ENCODE measurements around the gene RNF220. TPM values are rescaled to one million over a fixed set of nuclear protein-coding genes. Genes with fewer than 3 reads are reported as not detected.

RNF220 gene
- total and polyA plus RNA-seq, 7 donors = 49.5 to 122 (median 82.8) TPM

- no peak overlapping the region for H3K4me3 ChIP-seq
- TF ChIP-seq EP300 (IDR thresholded peaks at IDR 0.05) = no peak
- TF ChIP-seq CTCF (IDR thresholded peaks at IDR 0.05) = no peak
- no peak for TF ChIP-seq POLR2A (IDR thresholded peaks at IDR 0.05)
- no peak for TF ChIP-seq POLR2AphosphoS5 (IDR thresholded peaks at IDR 0.05)
- no peak overlapping the region for H3K27ac ChIP-seq
- H3K36me3 ChIP-seq = no peaks in the 10 kb centered on the region
- H3K27me3 ChIP-seq = no peaks in the 10 kb centered on the region
- H3K4me1 ChIP-seq = no peaks in the 10 kb centered on the region
- DNase-seq = no peak
- intact Hi-C loops (cut with DNase I) = no loop called here
- no peaks in the 10 kb centered on the region for H3K9me3 ChIP-seq
- 71 to 84% methylated on average over 14 of the region's 14 CpGs for WGBS, 2 donors
Measured at GRCh38 chr1:44681905-44682882, 277.1 kb downstream of the RNF220 start.

- H3K4me1 ChIP-seq = no peaks in the 10 kb centered on the region
- WGBS, 2 donors = 91 to 97% methylated on average over 3 of the region's 3 CpGs
- H3K9me3 ChIP-seq = no peaks in the 10 kb centered on the region
- no peak for DNase-seq
- no peaks in the 10 kb centered on the region for H3K36me3 ChIP-seq
- intact Hi-C loops (cut with DNase I) = no loop called here
- TF ChIP-seq CTCF (IDR thresholded peaks at IDR 0.05) (no peak), POLR2AphosphoS5 (IDR thresholded peaks at IDR 0.05) (no peak), EP300 (IDR thresholded peaks at IDR 0.05) (no peak), POLR2A (IDR thresholded peaks at IDR 0.05) (no peak)
- no peaks in the 10 kb centered on the region for H3K27me3 ChIP-seq
- H3K4me3 ChIP-seq = no peak overlapping the region
- no peak overlapping the region for H3K27ac ChIP-seq
Measured at GRCh38 chr1:44682883-44683265, 277.8 kb downstream of the RNF220 start.

- Histone ChIP-seq H3K4me1 (no peaks in the 10 kb centered on the region), H3K27me3 (no peaks in the 10 kb centered on the region), H3K4me3 (no peak overlapping the region), H3K9me3 (no peaks in the 10 kb centered on the region), H3K36me3 (no peaks in the 10 kb centered on the region), H3K27ac (no peak overlapping the region)
- DNase-seq = no peak
- TF ChIP-seq EP300 (IDR thresholded peaks at IDR 0.05) (no peak), POLR2AphosphoS5 (IDR thresholded peaks at IDR 0.05) (no peak), POLR2A (IDR thresholded peaks at IDR 0.05) (no peak), CTCF (IDR thresholded peaks at IDR 0.05) (no peak)
- WGBS, 2 donors = 61 to 93% methylated on average over 1 of the region's 1 CpG
- intact Hi-C loops (cut with DNase I) = no loop called here
Measured at GRCh38 chr1:44684525-44684924, 279.5 kb downstream of the RNF220 start.

- no peak for TF ChIP-seq CTCF (IDR thresholded peaks at IDR 0.05)
- no peak for TF ChIP-seq POLR2AphosphoS5 (IDR thresholded peaks at IDR 0.05)
- TF ChIP-seq POLR2A (IDR thresholded peaks at IDR 0.05) = no peak
- no peak for TF ChIP-seq EP300 (IDR thresholded peaks at IDR 0.05)
- Histone ChIP-seq H3K9me3 (no peaks in the 10 kb centered on the region), H3K36me3 (no peaks in the 10 kb centered on the region), H3K4me1 (no peaks in the 10 kb centered on the region), H3K4me3 (no peak overlapping the region), H3K27ac (no peak overlapping the region), H3K27me3 (no peaks in the 10 kb centered on the region)
- 94 to 97% methylated on average over 4 of the region's 4 CpGs for whole genome bisulfite sequencing, 2 donors
- DNase-seq = no peak
- intact Hi-C loops (cut with DNase I) = no loop called here
Measured at GRCh38 chr1:44685218-44685617, 280.2 kb downstream of the RNF220 start.
